ENCODE data around the gene HMGCS1. TPM values are rescaled to one million over a fixed set of nuclear protein-coding genes. Genes with fewer than 3 reads are reported as not detected.

Gene HMGCS1
- total RNA-seq, 1 experiment from 2014 or later = 52.8 TPM

- H3K9me2 ChIP-seq (ENCODE audit: insufficient read depth) = no peaks in the 10 kb centered on the region
- ChIA-PET RAD21 (ENCODE audit: low non-redundant PET in 1 of 2, low total read pairs in 2 of 2, uncharacterized antibody in 2 of 2, unreplicated experiment in 2 of 2) (no interaction called here), POLR2A (no interaction called here), CTCF (no interaction called here)
- no TSS peak for BruUV-seq (replicated peaks)
- no peaks in the 10 kb centered on the region for H4K20me1 ChIP-seq (ENCODE audit: insufficient read depth)
- no peak overlapping the region for H3K4me2 ChIP-seq (ENCODE audit: low read length)
- intact Hi-C loops (cut with micrococcal nuclease) = loop anchor here (10.0 kb wide), 1 partner anchor 388 kb away; no protein-coding TSS in a partner anchor
- no peak overlapping the region for H3K4me3 ChIP-seq (replicated peaks in 1 of 2; ENCODE audit: low read depth in 1 of 2, low read length in 2 of 2)
- no peaks in the 10 kb centered on the region for H3K9me3 ChIP-seq (ENCODE audit: control insufficient read depth in 1 of 2, insufficient read depth in 1 of 2, low read depth in 1 of 2, low read length in 2 of 2)
- no peaks in the 10 kb centered on the region for H3K4me1 ChIP-seq (ENCODE audit: control insufficient read depth in 1 of 2, insufficient read depth in 2 of 2, low read length in 2 of 2)
- ATAC-seq = no peak
- H3K27ac ChIP-seq (ENCODE audit: low read depth, low read length) = no peak overlapping the region
- H3K36me3 ChIP-seq (ENCODE audit: control insufficient read depth in 1 of 2, insufficient read depth in 2 of 2, low read length in 2 of 2) = peaks cover 3 to 8% of the 10 kb centered on the region in 2 experiments; a peak in 2 of 4 replicates
- no peaks in the 10 kb centered on the region for H3K27me3 ChIP-seq (ENCODE audit: insufficient read depth, low read length)
- DNase-seq (ENCODE audit: low read depth, low spot score) = no peak
- TF ChIP-seq SIN3A (IDR thresholded peaks at IDR 0.05; ENCODE audit: low read depth) (no peak), POLR2A (IDR thresholded peaks at IDR 0.05; ENCODE audit: borderline replicate concordance, extremely low read depth, insufficient read depth, insufficient read length) (no peak), ELF1 (IDR thresholded peaks at IDR 0.05; ENCODE audit: borderline replicate concordance, low read depth) (no peak), SRF (IDR thresholded peaks at IDR 0.05; ENCODE audit: low read depth) (no peak), EZH2phosphoT487 (IDR thresholded peaks at IDR 0.05; ENCODE audit: borderline replicate concordance) (no peak), JUND (IDR thresholded peaks at IDR 0.05) (no peak), EZH2 (IDR thresholded peaks at IDR 0.05) (no peak), EGR1 (IDR thresholded peaks at IDR 0.05; ENCODE audit: low read depth) (no peak), TCF7L2 (IDR thresholded peaks at IDR 0.05; ENCODE audit: borderline replicate concordance, extremely low read depth, insufficient read depth, insufficient read length) (no peak), RAD21 (IDR thresholded peaks at IDR 0.05; ENCODE audit: low read depth) (no peak), ATF3 (IDR thresholded peaks at IDR 0.05) (no peak), CTCF (IDR thresholded peaks at IDR 0.05 in 2 of 3, conservative IDR thresholded peaks at IDR 0.05 in 1 of 3; ENCODE audit: borderline replicate concordance in 1 of 3, insufficient read depth in 1 of 3, low read depth in 2 of 3, low read length in 2 of 3) (no peak), REST (IDR thresholded peaks at IDR 0.05; ENCODE audit: low read depth) (no peak), SP1 (IDR thresholded peaks at IDR 0.05; ENCODE audit: low read depth) (no peak), ZBTB33 (IDR thresholded peaks at IDR 0.05; ENCODE audit: extremely low read depth, insufficient replicate concordance, low read length) (no peak), MAX (IDR thresholded peaks at IDR 0.05) (no peak), ZFX (IDR thresholded peaks at IDR 0.05) (no peak)
- no peak overlapping the region for H3K9ac ChIP-seq (ENCODE audit: low read length)
- H3K79me2 ChIP-seq (ENCODE audit: insufficient read depth, low read length) = peaks cover 62% of the 10 kb centered on the region
- no peak overlapping the region for H2AFZ ChIP-seq (ENCODE audit: low read depth, low read length, poor library complexity, severe bottlenecking)
Measured at GRCh38 chr5:43302481-43302880, 10.7 kb downstream of the HMGCS1 start.

All from HCT116 (cell line).